ENCODE measurements around the gene NXNL1. TPM values are rescaled to one million over a fixed set of nuclear protein-coding genes. Genes with fewer than 3 reads are reported as not detected.

Gene NXNL1
- total and polyA plus RNA-seq, 9 of the 15 experiments (the other 6 are each of a cell fraction or from before 2014, with no cell fraction given): not detected

GRCh38 chr19:17489392-17490030, 28.8 kb upstream of the NXNL1 start:
- H3K4me1 ChIP-seq (replicated peaks in 1 of 2; ENCODE audit: control insufficient read depth in 2 of 2, insufficient read depth in 2 of 2, low read length in 2 of 2): peaks cover 8 to 33% of the 10 kb centered on the region in 2 experiments
- POLR2A ChIA-PET: no interaction called here
- H3K27ac ChIP-seq (ENCODE audit: extremely low read depth, low read depth, low read length): no peak overlapping the region

More at GRCh38 chr19:17489392-17490030, 28.8 kb upstream of the NXNL1 start:
- peak overlapping the region; percentile 60; the same call in 1 of the 2 replicates for H2AFZ ChIP-seq (ENCODE audit: low read depth, low read length)
- BruUV-seq (replicated peaks): no TSS peak
- intact Hi-C loops (cut with micrococcal nuclease): no loop called here
- H3K79me2 ChIP-seq (ENCODE audit: control insufficient read depth, insufficient read depth, low read length): no peaks in the 10 kb centered on the region
- H3K4me3 ChIP-seq: no peak overlapping the region
- FAIRE-seq (no peak), ATAC-seq (no peak), DNase-seq (ENCODE audit: extremely low read depth in 1 of 4, low spot score in 3 of 4) (no peak)
- H3K9ac ChIP-seq (ENCODE audit: insufficient read depth in 1 of 2, low read depth in 2 of 2, low read length in 2 of 2): peak overlapping the region in 1 of 2 experiments; percentile 6; a peak in 1 of 4 replicates
- TF ChIP-seq SMARCA5 (IDR thresholded peaks at IDR 0.05) (peak; percentile 72; the same call in 1 of the 2 replicates), CHD2 (IDR thresholded peaks at IDR 0.05; ENCODE audit: low read depth, low read length) (no peak), SMARCA4 (IDR thresholded peaks at IDR 0.05) (no peak), RBM25 (IDR thresholded peaks at IDR 0.05; ENCODE audit: low read depth, low read length, severe bottlenecking) (peak; percentile 77), KDM1A (IDR thresholded peaks at IDR 0.05) (peak in 1 of 2 experiments; percentile 65; a peak in 2 of 4 replicates), FIP1L1 (IDR thresholded peaks at IDR 0.05; ENCODE audit: low read depth, low read length, poor library complexity, severe bottlenecking) (no peak), CEBPG (CRISPR knock-in tag; IDR thresholded peaks at IDR 0.05) (0 out of 2 replicates have a peak, but pooled peaks have one; percentile 11), CEBPG (tag; conservative IDR thresholded peaks at IDR 0.05 in 1 of 2, IDR thresholded peaks at IDR 0.05 in 1 of 2) (no peak), ARHGAP35 (IDR thresholded peaks at IDR 0.05; ENCODE audit: partially characterized antibody) (no peak), ZNF79 (CRISPR knock-in tag; IDR thresholded peaks at IDR 0.05; ENCODE audit: low read depth) (no peak), SNIP1 (IDR thresholded peaks at IDR 0.05; ENCODE audit: low read depth) (no peak), HDAC2 (IDR thresholded peaks at IDR 0.05) (peak; percentile 51; the same call in 1 of the 2 replicates), PTBP1 (IDR thresholded peaks at IDR 0.05; ENCODE audit: low read depth, low read length) (0 out of 2 replicates have a peak, but pooled peaks have one; percentile 70), BCOR (IDR thresholded peaks at IDR 0.05) (peak; percentile 87)
- TF ChIP-seq, protein P1, sequence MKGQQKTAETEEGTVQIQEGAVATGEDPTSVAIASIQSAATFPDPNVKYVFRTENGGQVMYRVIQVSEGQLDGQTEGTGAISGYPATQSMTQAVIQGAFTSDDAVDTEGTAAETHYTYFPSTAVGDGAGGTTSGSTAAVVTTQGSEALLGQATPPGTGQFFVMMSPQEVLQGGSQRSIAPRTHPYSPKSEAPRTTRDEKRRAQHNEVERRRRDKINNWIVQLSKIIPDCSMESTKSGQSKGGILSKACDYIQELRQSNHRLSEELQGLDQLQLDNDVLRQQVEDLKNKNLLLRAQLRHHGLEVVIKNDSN (CRISPR knock-in tag; IDR thresholded peaks at IDR 0.05): 0 out of 2 replicates have a peak, but pooled peaks have one; percentile 10
- TF ChIP-seq, protein P2, sequence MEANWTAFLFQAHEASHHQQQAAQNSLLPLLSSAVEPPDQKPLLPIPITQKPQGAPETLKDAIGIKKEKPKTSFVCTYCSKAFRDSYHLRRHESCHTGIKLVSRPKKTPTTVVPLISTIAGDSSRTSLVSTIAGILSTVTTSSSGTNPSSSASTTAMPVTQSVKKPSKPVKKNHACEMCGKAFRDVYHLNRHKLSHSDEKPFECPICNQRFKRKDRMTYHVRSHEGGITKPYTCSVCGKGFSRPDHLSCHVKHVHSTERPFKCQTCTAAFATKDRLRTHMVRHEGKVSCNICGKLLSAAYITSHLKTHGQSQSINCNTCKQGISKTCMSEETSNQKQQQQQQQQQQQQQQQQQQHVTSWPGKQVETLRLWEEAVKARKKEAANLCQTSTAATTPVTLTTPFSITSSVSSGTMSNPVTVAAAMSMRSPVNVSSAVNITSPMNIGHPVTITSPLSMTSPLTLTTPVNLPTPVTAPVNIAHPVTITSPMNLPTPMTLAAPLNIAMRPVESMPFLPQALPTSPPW (CRISPR knock-in tag; IDR thresholded peaks at IDR 0.05): 0 out of 2 replicates have a peak, but pooled peaks have one; percentile 15
- TF ChIP-seq, protein P3, sequence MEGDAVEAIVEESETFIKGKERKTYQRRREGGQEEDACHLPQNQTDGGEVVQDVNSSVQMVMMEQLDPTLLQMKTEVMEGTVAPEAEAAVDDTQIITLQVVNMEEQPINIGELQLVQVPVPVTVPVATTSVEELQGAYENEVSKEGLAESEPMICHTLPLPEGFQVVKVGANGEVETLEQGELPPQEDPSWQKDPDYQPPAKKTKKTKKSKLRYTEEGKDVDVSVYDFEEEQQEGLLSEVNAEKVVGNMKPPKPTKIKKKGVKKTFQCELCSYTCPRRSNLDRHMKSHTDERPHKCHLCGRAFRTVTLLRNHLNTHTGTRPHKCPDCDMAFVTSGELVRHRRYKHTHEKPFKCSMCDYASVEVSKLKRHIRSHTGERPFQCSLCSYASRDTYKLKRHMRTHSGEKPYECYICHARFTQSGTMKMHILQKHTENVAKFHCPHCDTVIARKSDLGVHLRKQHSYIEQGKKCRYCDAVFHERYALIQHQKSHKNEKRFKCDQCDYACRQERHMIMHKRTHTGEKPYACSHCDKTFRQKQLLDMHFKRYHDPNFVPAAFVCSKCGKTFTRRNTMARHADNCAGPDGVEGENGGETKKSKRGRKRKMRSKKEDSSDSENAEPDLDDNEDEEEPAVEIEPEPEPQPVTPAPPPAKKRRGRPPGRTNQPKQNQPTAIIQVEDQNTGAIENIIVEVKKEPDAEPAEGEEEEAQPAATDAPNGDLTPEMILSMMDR (IDR thresholded peaks at IDR 0.05 in 2 of 3, conservative IDR thresholded peaks at IDR 0.05 in 1 of 3; ENCODE audit: insufficient read depth in 2 of 3, low read depth in 1 of 3, low read length in 3 of 3): 0 out of 6 replicates have a peak, but pooled peaks of 1 of the 3 experiments have one; percentile 8
- in situ Hi-C loops (cut with MboI): no loop called here
- no peak overlapping the region for H3K4me2 ChIP-seq (ENCODE audit: insufficient read depth, low read length)
- 66% methylated on average over 9 of the region's 9 CpGs for WGBS (ENCODE audit: insufficient coverage, low coverage, missing lambda C conversion rate)
- CTCF ChIA-PET (ENCODE audit: low intra/inter-chr PET ratio): no interaction called here
- no peaks in the 10 kb centered on the region for H3K27me3 ChIP-seq (ENCODE audit: control insufficient read depth in 2 of 2, insufficient read depth in 2 of 2, low read length in 2 of 2)
- H3K36me3 ChIP-seq (ENCODE audit: control insufficient read depth, insufficient read depth, low read length): no peaks in the 10 kb centered on the region
- no peaks in the 10 kb centered on the region for H4K20me1 ChIP-seq (replicated peaks; ENCODE audit: control insufficient read depth, insufficient read depth, low read length)
- no peaks in the 10 kb centered on the region for H3K9me1 ChIP-seq (ENCODE audit: control insufficient read depth, insufficient read depth, low read length)
- H3K9me3 ChIP-seq (replicated peaks; ENCODE audit: control insufficient read depth, insufficient read depth, low read depth, low read length): no peaks in the 10 kb centered on the region
